ENCODE measurements around the gene BLOC1S4. TPM values are rescaled to one million over a fixed set of nuclear protein-coding genes. Genes with fewer than 3 reads are reported as not detected.

BLOC1S4 gene
- total RNA-seq, 2 experiments from 2014 or later = 21.8 to 22.3 TPM

DNA sequence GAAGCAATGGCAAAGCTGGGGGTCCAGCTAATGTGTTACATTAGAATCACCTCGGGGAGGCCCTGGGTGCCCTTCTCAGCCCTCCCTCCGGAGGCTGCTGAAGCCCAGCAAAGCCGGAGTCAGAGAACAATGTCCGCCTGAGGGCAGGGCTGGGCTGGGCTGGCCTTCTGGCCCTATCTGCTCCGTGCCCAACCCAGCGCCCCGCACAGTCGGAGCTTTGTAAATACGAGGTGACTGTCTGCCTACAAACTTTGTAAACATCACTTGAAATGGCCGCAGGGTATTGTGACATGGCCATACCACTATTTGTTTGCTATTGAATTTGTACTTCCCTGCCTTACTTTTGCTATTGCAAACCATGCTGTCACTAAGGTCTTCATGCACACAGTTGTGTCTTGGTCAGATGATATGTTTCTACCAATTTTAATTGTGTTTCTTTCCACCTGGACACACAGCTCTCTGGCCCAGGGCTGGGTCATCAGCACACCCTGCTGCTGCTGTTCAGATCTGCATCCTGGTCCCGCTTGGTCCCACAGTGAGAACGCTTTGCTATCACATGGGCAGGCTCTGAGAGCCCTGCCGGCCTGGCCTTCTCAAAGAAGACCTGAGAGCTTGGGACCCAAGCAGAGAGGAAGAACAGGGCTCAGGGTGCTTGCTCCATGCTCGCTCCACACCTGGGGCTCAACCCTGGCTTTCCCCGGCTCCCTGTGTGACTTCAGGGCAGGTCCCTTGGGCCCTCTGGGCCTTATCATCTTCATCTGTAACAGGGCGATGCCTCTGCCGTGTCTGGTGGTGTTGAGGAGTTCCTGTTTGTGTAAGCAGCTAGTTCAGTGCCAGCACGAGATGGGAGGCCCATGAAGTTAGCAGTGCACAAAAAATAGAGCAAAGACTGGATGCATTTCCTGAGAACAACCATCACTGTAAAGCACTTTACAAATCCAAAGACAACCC is 20.0 kb upstream of the BLOC1S4 start:
- DNase-seq = peak; percentile 80
- Mint-ChIP-seq H3K27ac (peak overlapping the region; percentile 98), H3K36me3 (peaks cover 11% of the 10 kb centered on the region), H3K4me1 (peaks cover 79% of the 10 kb centered on the region), H3K4me3 (peak overlapping the region; percentile 30), H3K9me3 (ENCODE audit: low read depth) (no peaks in the 10 kb centered on the region), H3K27me3 (no peaks in the 10 kb centered on the region)
- CTCF ChIA-PET = interaction anchor here (0.9 to 5.4 kb wide), 8 partner anchors 9 to 23 kb away, joined by 3 to 42 read pairs (median 6); partner anchors contain the start of genes BLOC1S4 and MRFAP1L1
- peak; percentile 84 for ATAC-seq

DNA sequence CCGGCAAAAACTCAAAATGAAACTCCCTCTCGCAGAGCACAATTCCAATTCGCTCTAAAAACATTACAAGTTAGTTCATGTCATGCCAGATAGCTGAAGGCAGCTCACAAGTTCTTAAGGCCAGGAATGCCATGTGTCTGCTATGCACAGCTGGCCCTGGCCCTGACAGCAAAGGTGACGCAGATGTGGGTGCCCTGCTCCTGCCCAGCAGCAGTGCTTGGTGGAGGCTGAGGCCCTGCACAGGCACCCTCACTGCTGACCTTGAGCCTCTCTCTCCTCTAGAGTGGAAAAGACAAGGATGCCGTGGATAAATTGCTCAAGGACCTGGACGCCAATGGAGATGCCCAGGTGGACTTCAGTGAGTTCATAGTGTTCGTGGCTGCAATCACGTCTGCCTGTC is 19.4 kb upstream of the BLOC1S4 start:
- ATAC-seq = peak; percentile 62
- H3K36me3 Mint-ChIP-seq = peaks cover 11% of the 10 kb centered on the region
- H3K9me3 Mint-ChIP-seq (ENCODE audit: low read depth) = no peaks in the 10 kb centered on the region
- peak overlapping the region; percentile 98 for H3K27ac Mint-ChIP-seq
- H3K4me3 Mint-ChIP-seq = peak overlapping the region; percentile 30
- H3K27me3 Mint-ChIP-seq = no peaks in the 10 kb centered on the region
- no peak for DNase-seq
- peaks cover 74% of the 10 kb centered on the region for H3K4me1 Mint-ChIP-seq
- CTCF ChIA-PET = interaction anchor here (0.9 to 5.4 kb wide), 7 partner anchors 9 to 23 kb away, joined by 3 to 42 read pairs (median 6); partner anchors contain the start of genes BLOC1S4 and MRFAP1L1

DNA sequence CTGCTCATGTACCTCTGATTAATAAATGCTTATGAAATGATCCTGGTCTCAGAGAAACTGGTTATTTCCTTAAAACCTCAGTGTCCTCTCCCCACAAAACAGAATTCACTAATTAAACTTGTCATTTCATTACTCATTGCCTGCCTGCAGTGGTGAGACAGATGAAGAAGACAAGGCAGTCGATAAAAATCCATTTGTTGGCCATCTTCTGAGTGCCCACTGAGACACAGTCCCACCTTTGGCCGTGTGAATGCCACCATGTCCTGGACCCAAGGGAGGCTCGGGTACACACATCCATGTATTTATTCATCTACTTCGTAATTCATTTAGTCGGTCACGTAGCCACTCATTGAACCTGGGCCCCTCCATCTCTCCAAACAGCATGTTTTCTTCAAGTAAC is 18.8 kb upstream of the BLOC1S4 start:
- H3K4me1 Mint-ChIP-seq = peaks cover 73% of the 10 kb centered on the region
- CTCF ChIA-PET = interaction anchor here (1.1 to 5.4 kb wide), 4 partner anchors 9 to 24 kb away, joined by 3 to 42 read pairs (median 12); partner anchors contain the start of gene MRFAP1L1

DNA sequence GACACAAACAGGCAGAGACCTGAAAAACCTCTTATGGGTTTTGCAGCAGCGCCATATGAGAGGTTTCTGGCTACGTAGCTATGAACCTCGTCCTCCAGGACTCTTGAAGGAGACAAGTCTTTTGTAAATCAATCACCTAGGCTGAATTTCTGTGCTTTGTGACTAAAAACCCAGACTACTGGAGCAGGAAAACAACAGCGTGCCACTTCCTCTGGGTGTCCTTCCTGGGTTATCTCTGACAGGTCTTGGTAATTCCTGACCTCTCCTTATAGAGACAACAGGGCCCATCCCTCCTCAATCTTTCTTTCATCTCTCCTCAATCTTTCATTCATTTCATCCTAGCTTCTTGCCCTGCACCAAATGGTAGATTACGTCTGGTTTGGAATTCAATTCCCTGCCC is 16.6 kb upstream of the BLOC1S4 start:
- H3K4me1 Mint-ChIP-seq = peaks cover 65% of the 10 kb centered on the region

More for the DNA sequence above, 18.8 kb upstream of the BLOC1S4 start:
- H3K27ac Mint-ChIP-seq = peak overlapping the region; percentile 98
- H3K4me3 Mint-ChIP-seq = no peak overlapping the region
- no peaks in the 10 kb centered on the region for H3K9me3 Mint-ChIP-seq (ENCODE audit: low read depth)
- peaks cover 13% of the 10 kb centered on the region for H3K36me3 Mint-ChIP-seq
- no peak for ATAC-seq
- H3K27me3 Mint-ChIP-seq = no peaks in the 10 kb centered on the region
- DNase-seq = no peak

DNA sequence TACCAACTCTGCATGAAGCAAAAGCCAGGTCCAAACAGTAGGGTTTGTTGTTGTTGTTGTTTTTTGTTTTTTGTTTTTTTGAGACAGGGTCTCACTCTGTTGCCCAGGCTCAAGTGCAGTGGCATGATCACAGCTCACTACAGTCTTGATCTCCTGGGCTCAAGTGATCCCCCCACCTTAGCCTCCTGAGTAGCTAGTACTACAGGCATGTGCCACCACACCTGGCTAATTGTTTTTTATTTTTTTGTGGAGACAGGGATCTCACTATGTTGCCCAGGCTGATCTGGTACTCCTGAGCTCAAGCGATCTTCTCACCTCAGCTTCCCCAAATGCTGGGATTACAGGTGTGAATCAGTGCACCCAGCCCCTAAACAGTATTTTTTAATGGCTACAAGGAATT is 16.1 kb upstream of the BLOC1S4 start:
- Mint-ChIP-seq H3K36me3 (peaks cover 34% of the 10 kb centered on the region), H3K27ac (peak overlapping the region; percentile 64), H3K9me3 (ENCODE audit: low read depth) (peaks cover 3% of the 10 kb centered on the region), H3K27me3 (no peaks in the 10 kb centered on the region), H3K4me1 (peaks cover 65% of the 10 kb centered on the region), H3K4me3 (no peak overlapping the region)
- CTCF ChIA-PET = interaction anchor here (0.7 to 6.7 kb wide), 7 partner anchors 9 to 25 kb away, joined by 3 to 87 read pairs (median 3); partner anchors contain the start of gene MRFAP1L1
- no peak for DNase-seq
- no peak for ATAC-seq

More for the DNA sequence above, 16.6 kb upstream of the BLOC1S4 start:
- H3K4me3 Mint-ChIP-seq = no peak overlapping the region
- no peaks in the 10 kb centered on the region for H3K27me3 Mint-ChIP-seq
- ATAC-seq = no peak
- peaks cover 3% of the 10 kb centered on the region for H3K9me3 Mint-ChIP-seq (ENCODE audit: low read depth)
- DNase-seq = no peak
- peak overlapping the region; percentile 64 for H3K27ac Mint-ChIP-seq
- H3K36me3 Mint-ChIP-seq = peaks cover 29% of the 10 kb centered on the region
- CTCF ChIA-PET = interaction anchor here (1.1 to 6.7 kb wide), 5 partner anchors 9 to 25 kb away, joined by 3 to 87 read pairs (median 7); partner anchors contain the start of gene MRFAP1L1

DNA sequence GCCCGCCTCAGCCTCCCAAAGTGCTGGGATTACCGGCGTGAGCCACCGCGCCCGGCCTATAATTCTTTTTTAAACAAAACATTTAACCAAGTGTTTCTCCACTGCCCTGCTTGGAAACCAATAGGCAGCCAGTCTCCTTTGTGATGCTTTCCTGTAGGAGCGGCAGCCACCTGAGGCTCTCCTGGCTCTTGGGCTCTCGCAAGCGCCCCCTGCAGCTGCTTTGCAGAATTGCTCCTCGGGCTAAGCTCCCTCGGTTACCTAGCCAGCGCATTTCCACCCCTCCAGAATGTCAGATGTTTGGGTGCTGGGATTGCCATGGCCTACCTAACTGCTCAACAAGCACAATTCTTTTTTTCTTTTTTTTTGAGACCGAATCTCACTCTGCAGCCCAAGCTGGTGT is 14.6 kb upstream of the BLOC1S4 start:
- Mint-ChIP-seq H3K9me3 (ENCODE audit: low read depth) (peaks cover 3% of the 10 kb centered on the region), H3K27ac (no peak overlapping the region), H3K27me3 (no peaks in the 10 kb centered on the region), H3K4me1 (peaks cover 66% of the 10 kb centered on the region), H3K4me3 (no peak overlapping the region), H3K36me3 (peaks cover 46% of the 10 kb centered on the region)
- DNase-seq = peak; percentile 62
- CTCF ChIA-PET = interaction anchor here (1.0 to 6.7 kb wide), 10 partner anchors 8 to 67 kb away, joined by 3 to 87 read pairs (median 4); partner anchors contain the start of gene MRFAP1L1
- no peak for ATAC-seq

DNA sequence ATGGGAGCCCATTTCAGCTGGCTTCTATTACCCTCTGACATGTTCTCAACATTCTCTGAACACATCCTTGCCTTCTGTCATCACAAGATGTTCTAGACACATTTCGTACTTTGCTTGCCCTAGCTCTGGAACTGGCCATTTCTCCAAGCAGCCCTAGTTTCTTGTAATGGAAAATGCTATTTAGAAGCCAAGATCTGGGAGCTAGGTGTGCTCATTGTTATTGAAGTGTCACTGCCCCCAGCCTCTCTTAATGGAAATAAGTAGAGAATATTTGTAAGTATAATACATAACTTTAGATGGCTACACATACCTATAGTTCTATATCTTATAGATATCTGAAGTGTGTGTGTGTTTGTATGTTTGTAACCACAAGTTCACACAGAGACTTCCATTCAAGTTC is 13.2 kb upstream of the BLOC1S4 start:
- H3K4me1 Mint-ChIP-seq = peaks cover 68% of the 10 kb centered on the region
- H3K9me3 Mint-ChIP-seq (ENCODE audit: low read depth) = peaks cover 3% of the 10 kb centered on the region
- H3K4me3 Mint-ChIP-seq = no peak overlapping the region
- peaks cover 56% of the 10 kb centered on the region for H3K36me3 Mint-ChIP-seq
- H3K27me3 Mint-ChIP-seq = no peaks in the 10 kb centered on the region
- H3K27ac Mint-ChIP-seq = peak overlapping the region; percentile 38
- DNase-seq = no peak
- ATAC-seq = no peak
- CTCF ChIA-PET = interaction anchor here (0.8 to 6.7 kb wide), 5 partner anchors 12 to 197 kb away, joined by 3 to 87 read pairs (median 3); a partner anchor contains a TSS

DNA sequence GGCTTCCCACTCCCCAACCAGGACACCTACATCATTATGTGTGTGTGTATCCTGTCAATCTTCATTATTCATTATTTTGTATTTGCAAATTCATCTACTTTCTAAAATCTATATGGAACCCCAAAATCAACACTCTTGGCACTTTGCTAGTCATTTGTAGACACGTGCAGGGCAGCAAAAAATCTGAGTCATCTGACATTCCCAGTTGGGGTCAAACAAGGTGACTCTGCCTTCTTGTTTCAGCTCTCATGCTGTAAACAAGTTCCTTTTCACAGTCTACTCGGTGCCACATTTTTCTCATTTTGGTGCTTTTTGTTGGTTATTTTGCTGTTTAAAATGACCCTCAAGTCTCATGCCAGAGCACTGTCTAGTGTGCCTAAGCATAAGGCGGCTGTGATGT is 12.2 kb upstream of the BLOC1S4 start:
- CTCF ChIA-PET = interaction anchor here (1.0 to 6.7 kb wide), 4 partner anchors 13 to 29 kb away, joined by 3 to 87 read pairs (median 18); partner anchors contain the start of gene BLOC1S4
- no peaks in the 10 kb centered on the region for H3K27me3 Mint-ChIP-seq
- DNase-seq = no peak
- peaks cover 64% of the 10 kb centered on the region for H3K36me3 Mint-ChIP-seq
- H3K4me3 Mint-ChIP-seq = no peak overlapping the region
- no peak for ATAC-seq
- H3K27ac Mint-ChIP-seq = peak overlapping the region; percentile 2
- H3K4me1 Mint-ChIP-seq = peaks cover 71% of the 10 kb centered on the region
- H3K9me3 Mint-ChIP-seq (ENCODE audit: low read depth) = peaks cover 3% of the 10 kb centered on the region

DNA sequence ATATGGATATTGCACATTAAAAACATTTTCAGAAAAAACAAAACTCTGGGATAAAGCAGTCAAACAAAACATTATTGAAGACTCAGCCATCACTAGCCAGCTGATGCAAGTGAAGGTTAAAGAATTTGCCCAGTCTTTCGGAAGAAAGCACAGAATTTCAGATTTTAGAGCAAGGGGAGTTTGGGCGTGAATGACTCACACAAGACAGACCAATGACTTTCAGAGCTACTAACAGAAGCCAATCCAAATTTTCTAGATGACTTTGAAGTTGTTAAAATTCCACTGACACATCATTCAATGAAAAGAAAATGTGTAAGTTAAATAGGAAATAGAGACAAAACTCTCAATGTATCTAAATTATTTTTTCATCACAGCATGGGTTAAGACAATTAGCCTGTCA is 10.3 kb upstream of the BLOC1S4 start:
- CTCF ChIA-PET = interaction anchor here (1.0 to 5.5 kb wide), 3 partner anchors 9 to 30 kb away, joined by 3 to 44 read pairs (median 33); a partner anchor contains a TSS
- ATAC-seq = no peak
- Mint-ChIP-seq H3K4me3 (no peak overlapping the region), H3K27me3 (no peaks in the 10 kb centered on the region), H3K9me3 (ENCODE audit: low read depth) (peaks cover 3% of the 10 kb centered on the region), H3K27ac (no peak overlapping the region), H3K4me1 (peaks cover 62% of the 10 kb centered on the region), H3K36me3 (peaks cover 63% of the 10 kb centered on the region)
- DNase-seq = no peak

DNA sequence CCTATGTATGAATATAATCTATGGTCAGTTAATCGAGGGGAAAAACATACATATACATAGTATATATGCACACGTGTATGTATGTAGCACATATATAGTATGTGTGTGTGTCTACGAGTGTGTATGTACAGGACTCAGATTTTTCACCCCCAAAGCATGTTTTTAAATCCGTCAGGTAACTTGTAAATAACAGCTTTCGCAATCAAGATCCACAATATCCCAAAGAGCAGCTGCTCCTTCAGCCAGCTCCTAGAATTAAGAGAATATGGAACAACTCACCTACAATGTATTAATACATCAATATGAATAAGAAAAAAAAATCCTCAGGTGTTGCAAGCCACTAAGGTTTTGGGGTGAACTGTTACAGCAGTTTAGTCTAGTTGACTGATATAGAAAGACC is 9.8 kb upstream of the BLOC1S4 start:
- Mint-ChIP-seq H3K4me1 (peaks cover 65% of the 10 kb centered on the region), H3K4me3 (no peak overlapping the region), H3K9me3 (ENCODE audit: low read depth) (peaks cover 3% of the 10 kb centered on the region), H3K27ac (no peak overlapping the region), H3K36me3 (peaks cover 66% of the 10 kb centered on the region), H3K27me3 (no peaks in the 10 kb centered on the region)
- no peak for ATAC-seq
- CTCF ChIA-PET = interaction anchor here (0.9 to 5.5 kb wide), 5 partner anchors 10 to 365 kb away, joined by 3 to 44 read pairs (median 33); a partner anchor contains a TSS
- no peak for DNase-seq

DNA sequence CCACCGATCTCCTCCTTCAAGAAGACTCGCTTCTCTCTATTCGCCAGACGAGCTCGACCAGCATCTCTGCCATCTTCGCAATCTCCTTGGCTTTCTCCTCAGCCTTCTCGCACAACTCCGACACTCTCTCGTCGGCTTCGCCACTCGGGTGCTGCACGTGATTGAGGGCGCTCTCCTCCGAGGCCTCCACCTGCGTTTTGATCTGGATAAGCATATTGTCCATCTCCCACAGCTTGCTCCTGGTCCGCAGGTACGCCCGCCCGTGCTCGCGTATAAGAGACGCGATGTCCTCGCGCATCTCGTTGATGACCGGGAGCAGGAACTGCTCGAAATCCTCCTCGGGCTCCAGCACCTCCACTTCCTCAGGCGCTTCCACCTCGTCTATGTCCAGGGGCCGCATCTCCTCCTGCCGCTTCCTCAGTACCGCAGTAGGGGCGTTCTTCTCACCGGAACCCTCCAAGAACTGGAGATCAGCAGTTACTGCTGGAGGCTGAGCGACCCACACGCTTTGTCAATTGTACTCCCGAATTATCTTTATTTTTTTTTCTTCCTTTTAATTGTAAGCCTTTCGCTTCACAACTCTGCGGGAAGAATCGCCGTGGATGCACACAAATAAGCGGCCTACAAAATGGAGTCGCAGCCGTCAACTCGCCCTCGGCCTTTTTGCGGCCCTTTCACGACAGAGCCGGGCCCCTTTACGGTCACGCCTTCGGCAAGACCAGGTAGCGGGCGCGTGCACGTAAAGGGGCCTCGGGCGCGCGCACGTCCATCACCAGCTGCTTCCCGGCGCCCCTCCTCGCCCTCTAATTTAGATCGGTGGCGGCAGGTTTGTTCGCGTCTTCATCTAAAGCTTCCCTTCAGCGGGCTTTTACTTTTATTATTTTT is 6.5 kb upstream of the BLOC1S4 start, which contains the start of gene MRFAP1L1:
MRFAP1L1 (minus strand) TSS at position 636 of the 885 bp plus-strand sequence; CDS start at position 400, 236 bp downstream.
- ATAC-seq (peak; percentile 86), DNase-seq (peak; percentile 98)
- H3K4me3 Mint-ChIP-seq = peak within 1 kb of the TSS; percentile 93
- H3K9me3 Mint-ChIP-seq (ENCODE audit: low read depth) = no peaks in the 10 kb centered on the region
- peak within 1 kb of the TSS; percentile 98 for H3K27ac Mint-ChIP-seq
- peaks cover 50% of the 10 kb centered on the region for H3K36me3 Mint-ChIP-seq
- no peaks in the 10 kb centered on the region for H3K27me3 Mint-ChIP-seq
- CTCF ChIA-PET = interaction anchor here (0.6 to 5.5 kb wide), 14 partner anchors 8 to 361 kb away, joined by 3 to 44 read pairs (median 6); partner anchors contain the start of gene GRPEL1
- H3K4me1 Mint-ChIP-seq = peaks cover 52% of the 10 kb centered on the region

DNA sequence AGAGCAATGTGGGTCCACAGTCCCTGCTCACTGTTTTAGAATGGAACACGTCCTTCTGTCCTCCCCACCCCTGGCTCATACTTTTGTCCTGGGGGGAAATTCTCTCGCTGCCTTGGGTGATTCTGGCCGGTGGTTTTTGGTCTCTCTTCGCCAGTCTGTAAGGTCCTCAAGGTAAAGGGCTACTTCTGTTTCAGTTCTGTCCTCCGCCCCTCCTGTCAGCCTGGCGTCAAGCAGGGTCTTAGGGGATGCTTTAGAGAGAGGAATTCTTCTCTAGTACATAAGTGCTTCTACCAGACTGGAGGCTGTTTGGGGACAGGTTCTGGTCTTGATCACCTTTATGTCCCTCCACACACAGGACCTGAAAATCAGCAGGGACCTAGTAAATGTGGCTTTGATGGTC is 5.7 kb upstream of the BLOC1S4 start:
- Mint-ChIP-seq H3K27ac (peak overlapping the region; percentile 98), H3K36me3 (peaks cover 43% of the 10 kb centered on the region), H3K4me3 (peak overlapping the region; percentile 93), H3K27me3 (no peaks in the 10 kb centered on the region), H3K9me3 (ENCODE audit: low read depth) (no peaks in the 10 kb centered on the region), H3K4me1 (peaks cover 48% of the 10 kb centered on the region)
- CTCF ChIA-PET = interaction anchor here (0.7 to 5.5 kb wide), 11 partner anchors 9 to 360 kb away, joined by 3 to 44 read pairs (median 6); partner anchors contain the start of gene GRPEL1
- no peak for ATAC-seq
- DNase-seq = no peak

Data from activated CD8-positive, alpha-beta memory T cell treated with anti-CD3 and anti-CD28 coated beads, Interleukin-2, amount 10 ng/mL, durations not matched to agents 7 days and 5 days (primary cell).